ENCODE results near the gene PHYKPL. TPM values are rescaled to one million over a fixed set of nuclear protein-coding genes. Genes with fewer than 3 reads are reported as not detected.

Gene PHYKPL
- total and polyA plus RNA-seq, 2 of the 8 experiments (the other 6 are each of a cell fraction or from before 2014, with no cell fraction given) = 25.1 to 32.1 TPM

DNA sequence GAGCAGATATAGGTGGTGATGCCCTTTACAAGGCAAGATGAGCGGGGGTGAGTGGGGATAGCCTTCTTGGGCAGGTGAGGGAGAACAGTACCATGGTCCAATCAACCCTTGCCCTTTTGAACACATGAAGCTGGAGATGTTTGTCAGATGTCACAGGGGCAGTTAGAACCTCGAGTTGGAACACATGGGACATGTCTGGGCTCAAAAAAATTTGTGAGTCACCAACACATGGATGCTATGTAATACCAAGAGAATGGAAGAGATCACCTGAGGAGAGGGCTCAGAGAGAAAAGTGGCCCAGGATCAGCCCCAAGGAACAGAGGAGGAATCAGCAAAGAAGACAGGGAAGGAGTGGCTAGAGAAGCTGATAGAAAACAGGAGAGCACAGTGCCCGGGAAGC is 4.7 kb downstream of the PHYKPL start (continued):
- TF ChIP-seq CBX8 (IDR thresholded peaks at IDR 0.05; ENCODE audit: borderline replicate concordance, low read depth, low read length) (no peak), NRF1 (IDR thresholded peaks at IDR 0.05; ENCODE audit: low read depth, low read length) (no peak), CREB1 (IDR thresholded peaks at IDR 0.05) (no peak), SAP30 (IDR thresholded peaks at IDR 0.05; ENCODE audit: insufficient read depth, insufficient replicate concordance, low read length) (no peak), EP300 (IDR thresholded peaks at IDR 0.05; ENCODE audit: borderline replicate concordance in 1 of 2, low read depth in 2 of 2, low read length in 2 of 2) (no peak), BRCA1 (IDR thresholded peaks at IDR 0.05; ENCODE audit: low read depth, low read length) (no peak), MAFK (IDR thresholded peaks at IDR 0.05; ENCODE audit: low read depth, low read length) (no peak)
- TF ChIP-seq, protein P1, sequence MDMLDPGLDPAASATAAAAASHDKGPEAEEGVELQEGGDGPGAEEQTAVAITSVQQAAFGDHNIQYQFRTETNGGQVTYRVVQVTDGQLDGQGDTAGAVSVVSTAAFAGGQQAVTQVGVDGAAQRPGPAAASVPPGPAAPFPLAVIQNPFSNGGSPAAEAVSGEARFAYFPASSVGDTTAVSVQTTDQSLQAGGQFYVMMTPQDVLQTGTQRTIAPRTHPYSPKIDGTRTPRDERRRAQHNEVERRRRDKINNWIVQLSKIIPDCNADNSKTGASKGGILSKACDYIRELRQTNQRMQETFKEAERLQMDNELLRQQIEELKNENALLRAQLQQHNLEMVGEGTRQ (IDR thresholded peaks at IDR 0.05; ENCODE audit: low read length) = no peak
